Upper lobe of left lung (tissue), 6 donors: ENCODE results near the gene ASZ1. TPM values are rescaled to one million over a fixed set of nuclear protein-coding genes. Genes with fewer than 3 reads are reported as not detected.

Source experiments
- ATAC-seq, 2 donors: fragments of 200-7000 bp; cut with Tn5 transposase; one replicate each; pipeline ENCODE4 v1.9.1; 2022; ENCODE audit warnings: mild to moderate bottlenecking in 2 of 2, moderate library complexity in 2 of 2; ENCODE audit not compliant: low FRiP score in 2 of 2
- DNase-seq, 2 donors: peaks; one replicate each; pipeline ENCODE4 v3.0.0-alpha.2; 2019 to 2020
- H3K27ac ChIP-seq, 4 donors: fragments of 200-600 bp; sonication (generic); one replicate each; pipeline ENCODE4 v1.5.1; 2016 to 2019
- H3K27me3 ChIP-seq, 4 donors: fragments of 200-600 bp; sonication (generic); one replicate each; pipeline ENCODE4 v1.5.1; 2017 to 2019
- H3K36me3 ChIP-seq, 4 donors: fragments of 200-600 bp; sonication (generic); one replicate each; pipeline ENCODE4 v1.5.1; 2016 to 2019
- H3K4me1 ChIP-seq, 4 donors: fragments of 200-600 bp; sonication (generic); one replicate each; pipeline ENCODE4 v1.5.1; 2018 to 2019
- H3K4me3 ChIP-seq, 4 donors: fragments of 200-600 bp; sonication (generic); one replicate each; pipeline ENCODE4 v1.5.1; 2017 to 2019; ENCODE audit warnings: mild to moderate bottlenecking in 2 of 4, moderate library complexity in 1 of 4
- H3K9me3 ChIP-seq, 4 donors: fragments of 200-600 bp; sonication (generic); one replicate each; pipeline ENCODE4 v1.5.1; 2018 to 2019
- CTCF ChIP-seq, 6 experiments: fragments of 450-650 bp in 4 of 6; fragments of 200-600 bp in 2 of 6; sonication (generic) in 2 of 6; IDR thresholded peaks; one replicate each; pipeline ENCODE4 v1.5.1; 2016 to 2019; ENCODE audit warnings: antibody characterized with exemption in 6 of 6
- EP300 ChIP-seq, 4 donors: sonication (generic); formaldehyde crosslinking; IDR thresholded peaks; one replicate each; pipeline ENCODE4 v1.5.1; 2017; ENCODE audit warnings: antibody characterized with exemption in 4 of 4, control low read depth in 2 of 4
- POLR2A ChIP-seq, 4 donors: fragments of 450-650 bp; IDR thresholded peaks; one replicate each; pipeline ENCODE4 v1.5.1; 2016 to 2017; ENCODE audit warnings: antibody characterized with exemption in 4 of 4, mild to moderate bottlenecking in 2 of 4
- POLR2AphosphoS5 ChIP-seq, 2 donors: sonication (generic); formaldehyde crosslinking; IDR thresholded peaks; one replicate each; pipeline ENCODE4 v1.5.1; 2017; ENCODE audit warnings: antibody characterized with exemption in 2 of 2
- WGBS, 2 donors: methylation state at CpG; one replicate each; pipeline ENCODE4 v1.1.5; 2017 to 2018; 5-methylcytosine and 5-hydroxymethylcytosine counted together
- total RNA-seq, 6 donors: library from RNA; depleted of rRNA in 4 of 6; stranded (reverse); fragments of >200 nt in 4 of 6; gene quantifications; one replicate each; pipeline versions ENCODE4 v1.1.0 to v1.2.1, GENCODE V29; 2016 to 2021
- donor health status: DM: no; HTN: no; CAD: no; lungs with moderate emphysema.
- donor health status: DM: no; HTN: yes; CAD: no; lungs with severe emphysema.

The ASZ1 gene
- total RNA-seq, 6 donors from 2014 or later: not detected

- H3K27ac ChIP-seq: no peak overlapping the region
- H3K27me3 ChIP-seq: no peaks in the 10 kb centered on the region
- H3K9me3 ChIP-seq: no peaks in the 10 kb centered on the region
- WGBS, 2 donors: 63 to 70% methylated on average over 4 of the region's 4 CpGs
- DNase-seq: no peak
- H3K4me1 ChIP-seq: no peaks in the 10 kb centered on the region
- H3K36me3 ChIP-seq: no peaks in the 10 kb centered on the region
- TF ChIP-seq CTCF (IDR thresholded peaks at IDR 0.05) (no peak), POLR2A (IDR thresholded peaks at IDR 0.05) (no peak), POLR2AphosphoS5 (IDR thresholded peaks at IDR 0.05) (no peak), EP300 (IDR thresholded peaks at IDR 0.05) (no peak)
- ATAC-seq: no peak
- no peak overlapping the region for H3K4me3 ChIP-seq
These were observed 19.0 kb upstream of the ASZ1 start for GRCh38 chr7:117446220-117446815.

GRCh38 chr7:117445206-117445605 lies 17.9 kb upstream of the ASZ1 start:
- Histone ChIP-seq H3K4me3 (no peak overlapping the region), H3K36me3 (no peaks in the 10 kb centered on the region), H3K4me1 (no peaks in the 10 kb centered on the region), H3K27me3 (no peaks in the 10 kb centered on the region), H3K27ac (no peak overlapping the region), H3K9me3 (no peaks in the 10 kb centered on the region)
- 84 to 100% methylated on average over 1 of the region's 1 CpG for WGBS, 2 donors
- ATAC-seq (no peak), DNase-seq (no peak)
- TF ChIP-seq CTCF (IDR thresholded peaks at IDR 0.05): no peak
- TF ChIP-seq POLR2A (IDR thresholded peaks at IDR 0.05): no peak
- no peak for TF ChIP-seq EP300 (IDR thresholded peaks at IDR 0.05)
- no peak for TF ChIP-seq POLR2AphosphoS5 (IDR thresholded peaks at IDR 0.05)

GRCh38 chr7:117444646-117445045 lies 17.4 kb upstream of the ASZ1 start:
- H3K4me3 ChIP-seq: no peak overlapping the region
- H3K9me3 ChIP-seq: no peaks in the 10 kb centered on the region
- WGBS, 2 donors: 73 to 88% methylated on average over 1 of the region's 1 CpG
- H3K36me3 ChIP-seq: no peaks in the 10 kb centered on the region
- no peak for ATAC-seq
- no peaks in the 10 kb centered on the region for H3K27me3 ChIP-seq
- no peak overlapping the region for H3K27ac ChIP-seq
- H3K4me1 ChIP-seq: no peaks in the 10 kb centered on the region
- DNase-seq: no peak
- TF ChIP-seq EP300 (IDR thresholded peaks at IDR 0.05) (no peak), POLR2A (IDR thresholded peaks at IDR 0.05) (no peak), POLR2AphosphoS5 (IDR thresholded peaks at IDR 0.05) (no peak), CTCF (IDR thresholded peaks at IDR 0.05) (no peak)

- TF ChIP-seq POLR2AphosphoS5 (IDR thresholded peaks at IDR 0.05): no peak
- TF ChIP-seq EP300 (IDR thresholded peaks at IDR 0.05): no peak
- no peak for TF ChIP-seq POLR2A (IDR thresholded peaks at IDR 0.05)
- no peak for TF ChIP-seq CTCF (IDR thresholded peaks at IDR 0.05)
- H3K36me3 ChIP-seq: no peaks in the 10 kb centered on the region
- no peak for ATAC-seq
- H3K9me3 ChIP-seq: no peaks in the 10 kb centered on the region
- 50 to 57% methylated on average over 2 of the region's 2 CpGs for WGBS, 2 donors
- no peaks in the 10 kb centered on the region for H3K27me3 ChIP-seq
- no peaks in the 10 kb centered on the region for H3K4me1 ChIP-seq
- H3K4me3 ChIP-seq: no peak overlapping the region
- H3K27ac ChIP-seq: no peak overlapping the region
- no peak for DNase-seq
These were observed 8.3 kb upstream of the ASZ1 start for GRCh38 chr7:117435475-117436043.
